ENCODE measurements around the gene TMEM248. TPM values are rescaled to one million over a fixed set of nuclear protein-coding genes. Genes with fewer than 3 reads are reported as not detected.

The TMEM248 gene
- total RNA-seq, 3 donors from 2014 or later = 101 to 130 (median 111) TPM

GRCh38 chr7:66899552-66900280 is 21.3 kb upstream of the TMEM248 start:
- TF ChIP-seq, protein P1, sequence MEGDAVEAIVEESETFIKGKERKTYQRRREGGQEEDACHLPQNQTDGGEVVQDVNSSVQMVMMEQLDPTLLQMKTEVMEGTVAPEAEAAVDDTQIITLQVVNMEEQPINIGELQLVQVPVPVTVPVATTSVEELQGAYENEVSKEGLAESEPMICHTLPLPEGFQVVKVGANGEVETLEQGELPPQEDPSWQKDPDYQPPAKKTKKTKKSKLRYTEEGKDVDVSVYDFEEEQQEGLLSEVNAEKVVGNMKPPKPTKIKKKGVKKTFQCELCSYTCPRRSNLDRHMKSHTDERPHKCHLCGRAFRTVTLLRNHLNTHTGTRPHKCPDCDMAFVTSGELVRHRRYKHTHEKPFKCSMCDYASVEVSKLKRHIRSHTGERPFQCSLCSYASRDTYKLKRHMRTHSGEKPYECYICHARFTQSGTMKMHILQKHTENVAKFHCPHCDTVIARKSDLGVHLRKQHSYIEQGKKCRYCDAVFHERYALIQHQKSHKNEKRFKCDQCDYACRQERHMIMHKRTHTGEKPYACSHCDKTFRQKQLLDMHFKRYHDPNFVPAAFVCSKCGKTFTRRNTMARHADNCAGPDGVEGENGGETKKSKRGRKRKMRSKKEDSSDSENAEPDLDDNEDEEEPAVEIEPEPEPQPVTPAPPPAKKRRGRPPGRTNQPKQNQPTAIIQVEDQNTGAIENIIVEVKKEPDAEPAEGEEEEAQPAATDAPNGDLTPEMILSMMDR (IDR thresholded peaks at IDR 0.05) = no peak
- intact Hi-C loops (cut with DNase I, micrococcal nuclease) = no loop called here
- no peaks in the 10 kb centered on the region for H3K36me3 ChIP-seq (ENCODE audit: low read depth)
- no peaks in the 10 kb centered on the region for H3K9me3 ChIP-seq
- no peak overlapping the region for H3K4me3 ChIP-seq
- no peak for DNase-seq
- no peak for ATAC-seq
- no peaks in the 10 kb centered on the region for H3K4me1 ChIP-seq (ENCODE audit: low read depth)

GRCh38 chr7:66901941-66902843 is 18.8 kb upstream of the TMEM248 start:
- no peaks in the 10 kb centered on the region for H3K9me3 ChIP-seq
- DNase-seq = no peak

GRCh38 chr7:66902844-66903180 is 18.2 kb upstream of the TMEM248 start:
- DNase-seq (no peak), ATAC-seq (no peak)
- no peak overlapping the region for H3K4me3 ChIP-seq
- intact Hi-C loops (cut with DNase I, micrococcal nuclease) = no loop called here
- H3K36me3 ChIP-seq (ENCODE audit: low read depth) = no peaks in the 10 kb centered on the region
- TF ChIP-seq, protein P1 (IDR thresholded peaks at IDR 0.05) = no peak
- no peaks in the 10 kb centered on the region for H3K9me3 ChIP-seq
- H3K4me1 ChIP-seq (ENCODE audit: low read depth) = no peaks in the 10 kb centered on the region

More at GRCh38 chr7:66901941-66902843, 18.8 kb upstream of the TMEM248 start:
- Histone ChIP-seq H3K4me1 (ENCODE audit: low read depth) (no peaks in the 10 kb centered on the region), H3K36me3 (ENCODE audit: low read depth) (no peaks in the 10 kb centered on the region), H3K4me3 (no peak overlapping the region)
- intact Hi-C loops (cut with DNase I, micrococcal nuclease) = no loop called here
- TF ChIP-seq, protein P1 (IDR thresholded peaks at IDR 0.05) = no peak
- ATAC-seq = no peak

DNA sequence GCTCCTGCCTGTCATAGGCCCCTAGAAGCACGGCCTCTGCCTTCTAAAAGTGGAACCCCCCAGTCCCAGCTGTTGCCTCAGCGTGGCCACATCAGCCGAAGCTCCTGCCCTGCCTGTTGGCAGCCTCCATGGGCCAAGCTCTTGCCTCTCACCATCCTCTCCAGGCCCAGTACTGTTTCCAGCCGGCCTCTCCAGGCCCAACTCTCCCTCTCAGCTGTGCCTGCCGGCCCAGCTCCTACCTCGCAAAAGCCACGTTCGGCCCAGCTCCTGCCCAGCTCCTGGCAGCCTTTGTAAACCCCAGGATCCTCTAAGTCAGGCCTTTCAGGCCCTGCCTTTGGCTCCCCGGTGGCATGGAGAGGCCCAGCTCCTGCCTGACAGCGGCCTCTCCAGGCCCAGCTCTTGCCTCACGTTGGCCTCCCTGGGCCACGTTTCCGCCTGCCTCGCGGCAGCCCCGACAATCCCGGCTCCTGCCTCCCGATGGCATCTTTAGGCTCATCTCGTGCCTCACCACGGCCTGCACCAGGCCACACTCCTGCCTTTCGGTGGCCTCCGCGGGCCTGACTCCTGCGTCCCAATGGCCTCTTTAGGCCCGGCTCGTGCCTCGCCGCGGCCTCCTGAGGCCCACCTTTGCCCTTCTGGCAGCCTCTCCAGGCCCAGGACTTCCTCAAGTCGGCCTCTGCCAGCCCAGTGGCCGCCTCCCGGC is 17.5 kb upstream of the TMEM248 start:
- H3K9me3 ChIP-seq = no peaks in the 10 kb centered on the region
- H3K4me3 ChIP-seq = no peak overlapping the region
- H3K36me3 ChIP-seq (ENCODE audit: low read depth) = no peaks in the 10 kb centered on the region
- DNase-seq (no peak), ATAC-seq (no peak)
- intact Hi-C loops (cut with DNase I, micrococcal nuclease) = no loop called here
- no peaks in the 10 kb centered on the region for H3K4me1 ChIP-seq (ENCODE audit: low read depth)
- TF ChIP-seq, protein P1 (IDR thresholded peaks at IDR 0.05) = no peak

DNA sequence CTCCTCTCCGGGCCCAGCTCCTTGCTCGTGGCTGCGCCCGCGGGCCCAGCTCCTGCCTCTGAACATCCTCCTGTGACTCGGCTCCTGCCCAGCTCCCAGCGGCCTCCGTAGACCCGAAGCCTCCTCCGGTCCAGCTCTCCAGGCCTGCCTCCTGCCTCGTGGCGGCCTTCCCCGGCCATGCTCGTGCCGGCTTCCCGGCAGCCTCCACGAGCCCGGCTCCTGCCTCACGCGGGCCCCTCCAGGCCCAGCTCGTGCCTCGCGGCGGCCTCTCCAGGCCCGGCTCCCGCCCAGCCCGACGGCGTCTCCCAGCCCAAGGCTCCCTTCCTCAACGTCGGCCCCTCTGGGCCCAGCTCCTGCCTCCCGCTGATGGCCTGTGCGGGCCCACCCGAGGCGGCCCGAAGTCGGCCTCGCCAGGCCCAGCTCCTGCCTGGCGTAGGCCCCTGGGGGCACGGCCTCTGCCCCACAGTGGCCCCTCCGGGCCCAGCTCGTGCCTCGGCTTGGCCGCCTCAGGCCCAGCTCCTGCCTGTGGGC is 16.9 kb upstream of the TMEM248 start:
- Histone ChIP-seq H3K36me3 (ENCODE audit: low read depth) (no peaks in the 10 kb centered on the region), H3K4me1 (ENCODE audit: low read depth) (no peaks in the 10 kb centered on the region), H3K9me3 (no peaks in the 10 kb centered on the region), H3K4me3 (no peak overlapping the region)
- ATAC-seq = peak; percentile 20
- DNase-seq = no peak
- intact Hi-C loops (cut with DNase I, micrococcal nuclease) = no loop called here
- TF ChIP-seq, protein P1 (IDR thresholded peaks at IDR 0.05) = no peak
